ENCODE results near the gene FAM53C. TPM values are rescaled to one million over a fixed set of nuclear protein-coding genes. Genes with fewer than 3 reads are reported as not detected.

FAM53C gene
- total RNA-seq, 1 experiment from 2014 or later = 39.8 TPM

- ChIA-PET POLR2A (ENCODE audit: low non-redundant PET) (no interaction called here), CTCF (no interaction called here)
- no peak for TF ChIP-seq CTCF (conservative IDR thresholded peaks at IDR 0.05; ENCODE audit: low read depth, low read length)
- TF ChIP-seq EZH2 (IDR thresholded peaks at IDR 0.05; ENCODE audit: borderline replicate concordance, low read depth, low read length, poor library complexity, severe bottlenecking) = no peak
- Histone ChIP-seq H3K4me1 (ENCODE audit: insufficient read depth, low read length, poor library complexity, severe bottlenecking) (no peaks in the 10 kb centered on the region), H3K4me3 (ENCODE audit: low read depth, low read length, poor library complexity, severe bottlenecking) (no peak overlapping the region), H3K9me3 (ENCODE audit: low read depth, low read length, poor library complexity, severe bottlenecking) (no peaks in the 10 kb centered on the region), H3K27ac (ENCODE audit: low read depth, low read length, poor library complexity, severe bottlenecking) (no peak overlapping the region), H3K36me3 (ENCODE audit: insufficient read depth, low read length, poor library complexity, severe bottlenecking) (no peaks in the 10 kb centered on the region), H3K27me3 (replicated peaks; ENCODE audit: insufficient read depth, low read depth, low read length, poor library complexity) (no peaks in the 10 kb centered on the region)
- BruUV-seq (replicated peaks) = no TSS peak
- no peak for DNase-seq (ENCODE audit: low spot score)
- intact Hi-C loops (cut with micrococcal nuclease; ENCODE audit: unreplicated experiment) = no loop called here
Measured at GRCh38 chr5:138364576-138364975, 26.5 kb downstream of the FAM53C start.

- Histone ChIP-seq H3K4me3 (ENCODE audit: low read depth, low read length, poor library complexity, severe bottlenecking) (no peak overlapping the region), H3K4me1 (ENCODE audit: insufficient read depth, low read length, poor library complexity, severe bottlenecking) (no peaks in the 10 kb centered on the region), H3K36me3 (ENCODE audit: insufficient read depth, low read length, poor library complexity, severe bottlenecking) (no peaks in the 10 kb centered on the region), H3K27ac (ENCODE audit: low read depth, low read length, poor library complexity, severe bottlenecking) (no peak overlapping the region), H3K9me3 (ENCODE audit: low read depth, low read length, poor library complexity, severe bottlenecking) (no peaks in the 10 kb centered on the region), H3K27me3 (replicated peaks; ENCODE audit: insufficient read depth, low read depth, low read length, poor library complexity) (no peaks in the 10 kb centered on the region)
- BruUV-seq (replicated peaks) = no TSS peak
- DNase-seq (ENCODE audit: low spot score) = no peak
- intact Hi-C loops (cut with micrococcal nuclease; ENCODE audit: unreplicated experiment) = no loop called here
- ChIA-PET POLR2A (ENCODE audit: low non-redundant PET) (interaction anchor here (0.6 kb wide), 1 partner anchor 1119 kb away, joined by 5 read pairs; no protein-coding TSS in a partner anchor), CTCF (no interaction called here)
- TF ChIP-seq CTCF (conservative IDR thresholded peaks at IDR 0.05; ENCODE audit: low read depth, low read length) = no peak
- TF ChIP-seq EZH2 (IDR thresholded peaks at IDR 0.05; ENCODE audit: borderline replicate concordance, low read depth, low read length, poor library complexity, severe bottlenecking) = no peak
Measured at GRCh38 chr5:138366632-138367382, 28.7 kb downstream of the FAM53C start.

- no TSS peak for BruUV-seq (replicated peaks)
- no peaks in the 10 kb centered on the region for H3K27me3 ChIP-seq (replicated peaks; ENCODE audit: insufficient read depth, low read depth, low read length, poor library complexity)
- ChIA-PET CTCF (interaction anchor here (1.3 to 1.4 kb wide), 2 partner anchors 17 kb away, joined by 4 read pairs; partner anchors contain the start of gene KDM3B), POLR2A (ENCODE audit: low non-redundant PET) (no interaction called here)
- DNase-seq (ENCODE audit: low spot score) = no peak
- intact Hi-C loops (cut with micrococcal nuclease; ENCODE audit: unreplicated experiment) = no loop called here
- peaks cover 6% of the 10 kb centered on the region for H3K36me3 ChIP-seq (ENCODE audit: insufficient read depth, low read length, poor library complexity, severe bottlenecking)
- H3K9me3 ChIP-seq (ENCODE audit: low read depth, low read length, poor library complexity, severe bottlenecking) = no peaks in the 10 kb centered on the region
- TF ChIP-seq EZH2 (IDR thresholded peaks at IDR 0.05; ENCODE audit: borderline replicate concordance, low read depth, low read length, poor library complexity, severe bottlenecking) (no peak), CTCF (conservative IDR thresholded peaks at IDR 0.05; ENCODE audit: low read depth, low read length) (no peak)
- no peak overlapping the region for H3K27ac ChIP-seq (ENCODE audit: low read depth, low read length, poor library complexity, severe bottlenecking)
- H3K4me3 ChIP-seq (ENCODE audit: low read depth, low read length, poor library complexity, severe bottlenecking) = no peak overlapping the region
- H3K4me1 ChIP-seq (ENCODE audit: insufficient read depth, low read length, poor library complexity, severe bottlenecking) = no peaks in the 10 kb centered on the region
Measured at GRCh38 chr5:138369261-138369660, 31.2 kb downstream of the FAM53C start.

Measured in A673 (cell line).